ENCODE measurements around the gene CCDC30.

DNA sequence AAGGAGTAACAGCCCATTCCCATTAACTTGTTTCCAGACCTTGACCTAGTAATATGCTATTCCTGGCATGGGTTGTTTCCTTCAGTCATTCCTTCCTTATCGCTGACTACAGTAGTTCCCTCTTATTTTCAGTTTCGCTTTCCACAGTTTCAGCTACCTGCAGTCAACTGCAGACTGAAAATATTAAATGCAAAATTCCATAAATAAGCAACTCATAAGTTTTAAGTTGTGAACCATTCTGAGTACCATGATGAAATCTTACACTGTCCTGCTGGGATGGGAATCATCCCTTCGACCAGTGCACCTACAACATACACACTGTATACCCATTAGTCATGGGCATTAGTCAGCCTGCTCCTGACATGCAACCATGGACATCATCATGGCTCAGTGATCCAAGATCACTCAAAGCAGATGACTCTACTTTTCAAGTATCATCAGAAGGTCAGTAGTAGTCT lies 66.7 kb downstream of the CCDC30 start:
- TF ChIP-seq GATA2 (IDR thresholded peaks at IDR 0.05; ENCODE audit: low read depth, low read length) (no peak), GATA3 (IDR thresholded peaks at IDR 0.05; ENCODE audit: low read depth, low read length) (no peak)

Data from SH-SY5Y (cell line).